Natural killer cell (primary cell): ENCODE measurements around the gene FAM219B. TPM values are rescaled to one million over a fixed set of nuclear protein-coding genes. Genes with fewer than 3 reads are reported as not detected.

Experiments used
- ATAC-seq, 3 donors: fragments of 150-1000 bp in 2 of 3; fragments of 200-7000 bp in 1 of 3; cut with Tn5 transposase; 1 replicate in 1 of 3; 2 replicates in 2 of 3; pipeline ENCODE4 v1.10.0; 2021; ENCODE audit warnings: mild to moderate bottlenecking in 2 of 3, moderate library complexity in 2 of 3
- DNase-seq, 2 donors: peaks; one replicate each; pipeline versions ENCODE4 v3.0.0 to v3.0.0-alpha.2; 2013 to 2021; ENCODE audit warnings: mixed read lengths in 1 of 2
- H3K27ac ChIP-seq: one replicate; pipeline ENCODE4 v1.5.1; 2013; ENCODE audit warnings: mild to moderate bottlenecking, low read length
- H3K27me3 ChIP-seq: one replicate; pipeline ENCODE4 v1.6.1; 2013; ENCODE audit warnings: low read length; ENCODE audit not compliant: control insufficient read depth, insufficient read depth
- H3K36me3 ChIP-seq: one replicate; pipeline ENCODE4 v1.6.1; 2013; ENCODE audit warnings: low read length; ENCODE audit not compliant: control insufficient read depth, insufficient read depth
- H3K4me1 ChIP-seq: one replicate; pipeline ENCODE4 v1.6.1; 2013; ENCODE audit warnings: low read length; ENCODE audit not compliant: control insufficient read depth, insufficient read depth
- H3K4me3 ChIP-seq: one replicate; pipeline ENCODE4 v1.5.1; 2013; ENCODE audit warnings: low read length
- H3K9me3 ChIP-seq: one replicate; pipeline ENCODE4 v1.6.1; 2013; ENCODE audit warnings: low read length; ENCODE audit not compliant: control insufficient read depth, insufficient read depth
- H3K27ac Mint-ChIP-seq, 2 donors: one replicate each; pipeline ENCODE4 v1.8.0; 2022; ENCODE audit warnings: mild to moderate bottlenecking in 2 of 2, mixed read lengths in 2 of 2, moderate library complexity in 1 of 2
- H3K27me3 Mint-ChIP-seq, 2 donors: one replicate each; pipeline ENCODE4 v1.8.0; 2022; ENCODE audit warnings: low read depth in 2 of 2, mixed read lengths in 2 of 2
- H3K36me3 Mint-ChIP-seq: one replicate; pipeline ENCODE4 v1.8.0; 2022; ENCODE audit warnings: mixed read lengths
- H3K4me1 Mint-ChIP-seq, 2 donors: one replicate each; pipeline ENCODE4 v1.8.0; 2022; ENCODE audit warnings: mixed read lengths in 2 of 2
- H3K4me3 Mint-ChIP-seq: one replicate; pipeline ENCODE4 v1.8.0; 2022; ENCODE audit warnings: mild to moderate bottlenecking, moderate library complexity, mixed read lengths
- H3K9me3 Mint-ChIP-seq, 2 donors: one replicate each; pipeline ENCODE4 v1.8.0; 2022; ENCODE audit warnings: mixed read lengths in 2 of 2
- CTCF ChIP-seq: fragments of 200-600 bp; IDR thresholded peaks from one replicate; pipeline ENCODE4 v1.8.0; 2022; ENCODE audit warnings: antibody characterized with exemption
- WGBS: methylation state at CpG from one replicate; pipeline ENCODE4 v1.1.7; 2013; ENCODE audit warnings: missing lambda C conversion rate; ENCODE audit not compliant: insufficient coverage; 5-methylcytosine and 5-hydroxymethylcytosine counted together
- intact Hi-C: fragments of 100-400 bp; cut with micrococcal nuclease; formaldehyde crosslinking; loops from one replicate; pipeline ENCODE4 v1.14.2; 2022
- total RNA-seq, 4 donors: library from RNA; stranded (reverse); fragments of 120-200 nt in 1 of 4; gene quantifications; one replicate each; pipeline versions ENCODE4 v1.2.3 to v1.2.4, GENCODE V29; 2013 to 2022

FAM219B gene
- total RNA-seq, 3 donors from 2014 or later (not counting 1 experiment from before 2014, with no cell fraction given): 63.5 to 107 (median 69.0) TPM

DNA sequence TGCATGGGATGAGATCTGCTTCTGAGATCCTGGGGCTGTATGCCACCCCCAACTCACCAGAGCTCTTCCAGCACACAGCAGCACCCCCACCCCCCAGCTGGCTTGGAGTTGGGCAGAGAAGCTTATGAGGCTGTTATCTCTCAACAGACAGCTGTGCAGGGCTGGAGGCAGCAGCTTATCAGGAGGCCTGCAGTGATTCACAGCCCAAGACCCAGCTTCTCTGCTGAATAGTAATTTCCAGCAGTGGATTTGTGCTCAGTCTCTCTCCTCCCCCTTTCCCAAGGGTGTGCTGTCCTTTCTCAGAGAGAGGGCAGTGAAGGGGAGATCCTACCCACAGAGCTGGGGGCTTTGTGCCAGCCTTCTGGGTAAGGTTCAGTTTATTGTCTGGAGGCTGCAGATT is 47.9 kb upstream of the FAM219B start:
- H3K27me3 ChIP-seq: peaks cover 25% of the 10 kb centered on the region

GRCh38 chr15:74951006-74951405 is 44.4 kb upstream of the FAM219B start:
- H3K4me1 ChIP-seq: peaks cover 5% of the 10 kb centered on the region
- Mint-ChIP-seq H3K9me3 (no peaks in the 10 kb centered on the region), H3K27me3 (peaks cover 0 to 4% of the 10 kb centered on the region in 2 donors), H3K4me1 (peaks cover 0 to 4% of the 10 kb centered on the region in 2 donors), H3K27ac (no peak overlapping the region), H3K4me3 (no peak overlapping the region), H3K36me3 (no peaks in the 10 kb centered on the region)
- TF ChIP-seq CTCF: no peak
- intact Hi-C loops: loop anchor here (5.0 kb wide), 1 partner anchor 579 kb away; no protein-coding TSS in a partner anchor
- H3K9me3 ChIP-seq: no peaks in the 10 kb centered on the region
- no peak for DNase-seq
- ATAC-seq: no peak
- H3K27me3 ChIP-seq: peaks cover 3% of the 10 kb centered on the region
- no peak overlapping the region for H3K27ac ChIP-seq
- 77% methylated on average over 3 of the region's 3 CpGs for WGBS
- H3K36me3 ChIP-seq: no peaks in the 10 kb centered on the region
- H3K4me3 ChIP-seq: no peak overlapping the region

More for the DNA sequence above, 47.9 kb upstream of the FAM219B start:
- Histone ChIP-seq H3K36me3 (no peaks in the 10 kb centered on the region), H3K9me3 (no peaks in the 10 kb centered on the region), H3K4me1 (peaks cover 33% of the 10 kb centered on the region), H3K27ac (no peak overlapping the region), H3K4me3 (no peak overlapping the region)
- ATAC-seq (no peak), DNase-seq (no peak)
- intact Hi-C loops: loop anchor here (5.0 kb wide), 1 partner anchor 582 kb away; no protein-coding TSS in a partner anchor
- Mint-ChIP-seq H3K27me3 (peaks cover 19 to 24% of the 10 kb centered on the region in 2 donors), H3K4me1 (peaks cover 6 to 22% of the 10 kb centered on the region in 2 donors), H3K9me3 (no peaks in the 10 kb centered on the region), H3K27ac (no peak overlapping the region), H3K36me3 (no peaks in the 10 kb centered on the region), H3K4me3 (no peak overlapping the region)
- TF ChIP-seq CTCF: no peak

- H3K4me3 ChIP-seq: no peak overlapping the region
- WGBS: 58% methylated on average over 7 of the region's 7 CpGs
- TF ChIP-seq CTCF: peak; percentile 91
- no peaks in the 10 kb centered on the region for H3K4me1 ChIP-seq
- no peaks in the 10 kb centered on the region for H3K36me3 ChIP-seq
- Mint-ChIP-seq H3K4me1 (peaks cover 0 to 4% of the 10 kb centered on the region in 2 donors), H3K4me3 (no peak overlapping the region), H3K36me3 (no peaks in the 10 kb centered on the region), H3K27ac (no peak overlapping the region), H3K9me3 (no peaks in the 10 kb centered on the region), H3K27me3 (peaks cover 0 to 4% of the 10 kb centered on the region in 2 donors)
- no peak overlapping the region for H3K27ac ChIP-seq
- H3K27me3 ChIP-seq: no peaks in the 10 kb centered on the region
- ATAC-seq (peak; percentile 88 to 99 (median 97)), DNase-seq (peak; percentile 69 to 90)
- intact Hi-C loops: loop anchor here (1.0 to 5.0 kb wide), 4 partner anchors 150 to 578 kb away; no protein-coding TSS in a partner anchor
- H3K9me3 ChIP-seq: no peaks in the 10 kb centered on the region
These were observed 43.6 kb upstream of the FAM219B start for GRCh38 chr15:74950078-74950908.
